ENCODE measurements around the gene AGBL4. TPM values are rescaled to one million over a fixed set of nuclear protein-coding genes. Genes with fewer than 3 reads are reported as not detected.

AGBL4 gene
- polyA plus RNA-seq, 3 donors: 0.05 TPM; not detected in 2

DNA sequence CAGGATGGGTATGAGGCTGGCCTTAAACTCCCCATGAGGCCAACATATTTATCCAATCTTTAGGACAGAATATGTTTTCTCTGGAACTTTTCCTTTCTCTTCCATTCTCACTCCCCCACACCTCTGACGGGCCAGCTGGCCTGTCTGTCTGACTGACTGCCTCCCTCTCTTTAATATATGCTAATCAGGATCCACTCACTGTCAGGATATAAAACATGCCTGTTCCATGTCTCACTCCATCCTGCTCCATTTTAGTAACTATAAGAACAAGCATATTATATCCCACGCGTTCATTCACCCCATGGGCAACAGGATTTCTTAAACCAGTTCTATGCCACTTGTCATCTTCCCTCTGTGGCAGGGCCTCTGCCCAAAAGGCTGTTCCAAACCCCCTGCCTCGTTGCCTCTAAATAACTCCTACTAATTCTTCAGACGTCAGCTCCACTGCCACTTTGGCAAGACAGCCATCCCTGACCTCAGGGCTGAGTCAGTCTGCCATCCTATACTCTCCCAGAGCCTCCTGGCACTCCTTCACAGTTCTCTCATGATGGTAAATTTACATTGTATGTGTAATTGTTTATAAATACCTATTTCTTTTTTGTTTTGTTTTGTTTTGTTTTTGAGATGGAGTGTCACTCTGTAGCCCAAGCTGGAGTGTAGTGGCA lies 1467.4 kb downstream of the AGBL4 start:
- Mint-ChIP-seq H3K4me1 (no peaks in the 10 kb centered on the region), H3K9me3 (peaks cover 0 to 2% (median 0%) of the 10 kb centered on the region in 7 donors), H3K27me3 (ENCODE audit: low read depth in 3 of 3) (peaks cover 3 to 4% (median 3%) of the 10 kb centered on the region in 3 donors), H3K36me3 (no peaks in the 10 kb centered on the region), H3K4me3 (no peak overlapping the region), H3K27ac (no peak overlapping the region)
- TF ChIP-seq, protein P1, sequence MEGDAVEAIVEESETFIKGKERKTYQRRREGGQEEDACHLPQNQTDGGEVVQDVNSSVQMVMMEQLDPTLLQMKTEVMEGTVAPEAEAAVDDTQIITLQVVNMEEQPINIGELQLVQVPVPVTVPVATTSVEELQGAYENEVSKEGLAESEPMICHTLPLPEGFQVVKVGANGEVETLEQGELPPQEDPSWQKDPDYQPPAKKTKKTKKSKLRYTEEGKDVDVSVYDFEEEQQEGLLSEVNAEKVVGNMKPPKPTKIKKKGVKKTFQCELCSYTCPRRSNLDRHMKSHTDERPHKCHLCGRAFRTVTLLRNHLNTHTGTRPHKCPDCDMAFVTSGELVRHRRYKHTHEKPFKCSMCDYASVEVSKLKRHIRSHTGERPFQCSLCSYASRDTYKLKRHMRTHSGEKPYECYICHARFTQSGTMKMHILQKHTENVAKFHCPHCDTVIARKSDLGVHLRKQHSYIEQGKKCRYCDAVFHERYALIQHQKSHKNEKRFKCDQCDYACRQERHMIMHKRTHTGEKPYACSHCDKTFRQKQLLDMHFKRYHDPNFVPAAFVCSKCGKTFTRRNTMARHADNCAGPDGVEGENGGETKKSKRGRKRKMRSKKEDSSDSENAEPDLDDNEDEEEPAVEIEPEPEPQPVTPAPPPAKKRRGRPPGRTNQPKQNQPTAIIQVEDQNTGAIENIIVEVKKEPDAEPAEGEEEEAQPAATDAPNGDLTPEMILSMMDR (IDR thresholded peaks at IDR 0.05): no peak
- no peak overlapping the region for H3K27ac ChIP-seq (ENCODE audit: low read depth in 1 of 2, low read length in 2 of 2)
- no peak overlapping the region for H3K4me2 ChIP-seq (replicated peaks; ENCODE audit: extremely low read depth, low read length, poor library complexity, severe bottlenecking)
- intact Hi-C loops (cut with micrococcal nuclease): no loop called here
- WGBS (ENCODE audit: insufficient coverage): 87% methylated on average over 4 of the region's 5 CpGs
- H3K9ac ChIP-seq (ENCODE audit: insufficient read depth, low read length, poor library complexity, severe bottlenecking): no peak overlapping the region
- H3K4me1 ChIP-seq (ENCODE audit: control insufficient read depth in 1 of 2, insufficient read depth in 2 of 2, low read length in 2 of 2): no peaks in the 10 kb centered on the region
- no peak overlapping the region for H2AFZ ChIP-seq (ENCODE audit: insufficient read depth, low read depth, low read length, poor library complexity, severe bottlenecking)
- no peaks in the 10 kb centered on the region for H3K79me2 ChIP-seq (ENCODE audit: insufficient read depth, low read length)
- no peaks in the 10 kb centered on the region for H3K27me3 ChIP-seq (ENCODE audit: control insufficient read depth in 2 of 2, insufficient read depth in 2 of 2, low read length in 2 of 2)
- no peaks in the 10 kb centered on the region for H4K20me1 ChIP-seq (ENCODE audit: insufficient read depth, low read length)
- H3K36me3 ChIP-seq (replicated peaks in 1 of 2; ENCODE audit: control insufficient read depth in 1 of 2, insufficient read depth in 2 of 2, low read length in 2 of 2): no peaks in the 10 kb centered on the region
- H3K4me3 ChIP-seq (replicated peaks in 1 of 3; ENCODE audit: low read depth in 2 of 3, low read length in 3 of 3): no peak overlapping the region
- DNase-seq: no peak
- H3K9me3 ChIP-seq (replicated peaks in 1 of 2; ENCODE audit: control insufficient read depth in 1 of 2, insufficient read depth in 1 of 2, low read length in 2 of 2): no peaks in the 10 kb centered on the region

DNA sequence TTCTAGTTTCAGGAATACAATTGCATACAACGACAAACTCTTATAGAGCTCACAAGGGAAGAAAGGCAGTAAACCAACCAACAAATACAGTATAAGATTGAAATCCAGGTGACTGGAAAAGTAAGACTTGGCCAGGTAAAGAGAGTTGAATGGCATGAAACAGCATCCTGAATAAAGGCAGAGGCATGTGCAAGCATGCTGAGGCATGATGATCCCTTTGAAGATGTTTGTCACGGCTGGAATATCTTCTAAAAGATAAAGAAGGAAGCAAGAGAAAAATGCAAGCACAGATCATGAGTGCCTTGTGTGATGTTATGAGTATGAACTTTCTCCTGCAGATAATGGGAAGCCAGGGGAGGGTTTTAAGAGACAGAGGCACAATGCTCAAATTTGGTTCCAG lies 1468.5 kb downstream of the AGBL4 start:
- Histone ChIP-seq H3K4me3 (replicated peaks in 1 of 3; ENCODE audit: low read depth in 2 of 3, low read length in 3 of 3) (no peak overlapping the region), H3K9me3 (replicated peaks in 1 of 2; ENCODE audit: control insufficient read depth in 1 of 2, insufficient read depth in 1 of 2, low read length in 2 of 2) (no peaks in the 10 kb centered on the region), H3K27me3 (ENCODE audit: control insufficient read depth in 2 of 2, insufficient read depth in 2 of 2, low read length in 2 of 2) (no peaks in the 10 kb centered on the region), H4K20me1 (ENCODE audit: insufficient read depth, low read length) (no peaks in the 10 kb centered on the region), H3K36me3 (replicated peaks in 1 of 2; ENCODE audit: control insufficient read depth in 1 of 2, insufficient read depth in 2 of 2, low read length in 2 of 2) (no peaks in the 10 kb centered on the region), H3K9ac (ENCODE audit: insufficient read depth, low read length, poor library complexity, severe bottlenecking) (no peak overlapping the region), H3K79me2 (ENCODE audit: insufficient read depth, low read length) (no peaks in the 10 kb centered on the region), H3K4me1 (ENCODE audit: control insufficient read depth in 1 of 2, insufficient read depth in 2 of 2, low read length in 2 of 2) (no peaks in the 10 kb centered on the region), H3K27ac (ENCODE audit: low read depth in 1 of 2, low read length in 2 of 2) (no peak overlapping the region), H3K4me2 (replicated peaks; ENCODE audit: extremely low read depth, low read length, poor library complexity, severe bottlenecking) (no peak overlapping the region), H2AFZ (ENCODE audit: insufficient read depth, low read depth, low read length, poor library complexity, severe bottlenecking) (no peak overlapping the region)
- Mint-ChIP-seq H3K27me3 (ENCODE audit: low read depth in 3 of 3) (peaks cover 3 to 6% (median 3%) of the 10 kb centered on the region in 3 donors), H3K4me1 (no peaks in the 10 kb centered on the region), H3K4me3 (no peak overlapping the region), H3K27ac (no peak overlapping the region), H3K36me3 (no peaks in the 10 kb centered on the region), H3K9me3 (peaks cover 0 to 2% (median 0%) of the 10 kb centered on the region in 7 donors)
- 92% methylated on average over 1 of the region's 2 CpGs for WGBS (ENCODE audit: insufficient coverage)
- intact Hi-C loops (cut with micrococcal nuclease): no loop called here
- DNase-seq: no peak
- TF ChIP-seq, protein P1 (IDR thresholded peaks at IDR 0.05): no peak
